WTC11 (cell line): Measurements from ENCODE around the gene AOX1. TPM values are rescaled to one million over a fixed set of nuclear protein-coding genes. Genes with fewer than 3 reads are reported as not detected.
"Not testable (repeated sequence)": the region's sequence is repeated elsewhere in the genome, so short reads cannot be mapped to it uniquely, and the experiment has no call there.

Experiments used
- ATAC-seq: fragments of 200-7000 bp; cut with Tn5 transposase; 2 replicates; pipeline ENCODE4 v1.10.0; 2021; ENCODE audit warnings: mild to moderate bottlenecking, moderate library complexity
- CTCF ChIA-PET: fragments of 300-600 bp; sonication (Branson Sonifier 250); formaldehyde crosslinking; loops from one replicate; lab custom pipeline; 2021; ENCODE audit warnings: antibody characterized with exemption; lab: Charles Lee
- POLR2A ChIA-PET: fragments of 350-600 bp; sonication (Branson Sonifier 250); formaldehyde crosslinking; loops from one replicate; lab custom pipeline; 2021; ENCODE audit warnings: antibody characterized with exemption; lab: Charles Lee
- DNase-seq: peaks from one replicate; pipeline ENCODE4 v3.0.0; 2021; ENCODE audit warnings: low spot score
- H3K27ac Mint-ChIP-seq: 2 replicates; pipeline ENCODE4 v1.8.0; 2021; ENCODE audit warnings: mixed read lengths
- H3K27me3 Mint-ChIP-seq: 2 replicates; pipeline ENCODE4 v1.8.0; 2021; ENCODE audit warnings: low read depth, mild to moderate bottlenecking, moderate library complexity, mixed read lengths
- H3K36me3 Mint-ChIP-seq: 2 replicates; pipeline ENCODE4 v1.8.0; 2021; ENCODE audit warnings: mixed read lengths
- H3K4me1 Mint-ChIP-seq: 2 replicates; pipeline ENCODE4 v1.8.0; 2022; ENCODE audit warnings: mixed read lengths
- H3K4me3 Mint-ChIP-seq: 2 replicates; pipeline ENCODE4 v1.8.0; 2021; ENCODE audit warnings: mild to moderate bottlenecking, moderate library complexity, mixed read lengths
- H3K9me3 Mint-ChIP-seq: 2 replicates; pipeline ENCODE4 v1.8.0; 2021; ENCODE audit warnings: mixed read lengths
- GABPB1 ChIP-seq: sonication (generic); formaldehyde crosslinking; IDR thresholded peaks from 2 replicates; pipeline ENCODE4 v1.8.1; 2023; ENCODE audit warnings: mild to moderate bottlenecking, missing genetic modification reagents
- JUN ChIP-seq: sonication (generic); formaldehyde crosslinking; IDR thresholded peaks from 2 replicates; pipeline ENCODE4 v1.8.0; 2023; ENCODE audit warnings: mild to moderate bottlenecking, missing genetic modification reagents
- NFYB ChIP-seq: sonication (generic); formaldehyde crosslinking; conservative IDR thresholded peaks from 2 replicates; pipeline ENCODE4 v1.8.0; 2022; ENCODE audit warnings: low read depth, missing genetic modification reagents
- NR3C1 ChIP-seq: sonication (generic); formaldehyde crosslinking; conservative IDR thresholded peaks from 2 replicates; pipeline ENCODE4 v1.8.1; 2023; ENCODE audit warnings: low read depth, mild to moderate bottlenecking, missing genetic modification reagents
- OVOL2 ChIP-seq: fragments of 250-450 bp; sonication (Bioruptor Pico); IDR thresholded peaks from 2 replicates; pipeline ENCODE4 v1.9.0; 2021; ENCODE audit warnings: mild to moderate bottlenecking, borderline replicate concordance
- RORB ChIP-seq: fragments of 250-450 bp; sonication (Bioruptor Pico); IDR thresholded peaks from 2 replicates; pipeline ENCODE4 v1.9.0; 2021; ENCODE audit warnings: mild to moderate bottlenecking
- SMAD4 ChIP-seq: sonication (generic); formaldehyde crosslinking; IDR thresholded peaks from 2 replicates; pipeline ENCODE4 v1.8.0; 2022; ENCODE audit warnings: mild to moderate bottlenecking, missing genetic modification reagents
- SOX15 ChIP-seq: fragments of 250-450 bp; sonication (Bioruptor Pico); IDR thresholded peaks from 2 replicates; pipeline ENCODE4 v1.9.0; 2021; ENCODE audit warnings: mild to moderate bottlenecking
- TP53 ChIP-seq: sonication (generic); formaldehyde crosslinking; IDR thresholded peaks from 2 replicates; pipeline ENCODE4 v1.8.1; 2023; ENCODE audit warnings: mild to moderate bottlenecking, missing genetic modification reagents
- ZNF138 ChIP-seq: sonication (generic); formaldehyde crosslinking; conservative IDR thresholded peaks from 2 replicates; pipeline ENCODE4 v1.8.1; 2022; ENCODE audit warnings: mild to moderate bottlenecking, moderate library complexity, missing genetic modification reagents
- ZNF317 ChIP-seq: sonication (generic); formaldehyde crosslinking; IDR thresholded peaks from 2 replicates; pipeline ENCODE4 v1.8.1; 2023; ENCODE audit warnings: low read depth, mild to moderate bottlenecking, moderate library complexity, missing genetic modification reagents, borderline replicate concordance
- ZNF423 ChIP-seq: fragments of 250-450 bp; sonication (Bioruptor Pico); IDR thresholded peaks from 2 replicates; pipeline ENCODE4 v2.1.2; 2022; ENCODE audit warnings: mild to moderate bottlenecking, moderate library complexity
- total RNA-seq: library from RNA; stranded (reverse); gene quantifications from 3 replicates; pipeline ENCODE4 v1.2.3, GENCODE V29; 2021
- TF ChIP-seq, protein P1 (sequence below): sonication (generic); formaldehyde crosslinking; IDR thresholded peaks from 2 replicates; pipeline ENCODE4 v1.8.1; 2023; ENCODE audit warnings: mild to moderate bottlenecking, missing genetic modification reagents, borderline replicate concordance
- TF ChIP-seq, protein P2 (sequence below): sonication (generic); formaldehyde crosslinking; IDR thresholded peaks from 2 replicates; pipeline ENCODE4 v1.8.1; 2023; ENCODE audit warnings: mild to moderate bottlenecking, missing genetic modification reagents, moderate library complexity
- TF ChIP-seq, protein P3 (sequence below): sonication (generic); formaldehyde crosslinking; IDR thresholded peaks from 2 replicates; pipeline ENCODE4 v1.8.0; 2023; ENCODE audit warnings: mild to moderate bottlenecking, missing genetic modification reagents
- TF ChIP-seq, protein P4 (sequence below): sonication (generic); formaldehyde crosslinking; IDR thresholded peaks from 2 replicates; pipeline ENCODE4 v1.8.0; 2023; ENCODE audit warnings: missing genetic modification reagents
- TF ChIP-seq, protein P5 (sequence below): sonication (generic); formaldehyde crosslinking; IDR thresholded peaks from 2 replicates; pipeline ENCODE4 v1.8.0; 2022; ENCODE audit warnings: mild to moderate bottlenecking, missing genetic modification reagents
- TF ChIP-seq, protein P6 (sequence below): sonication (generic); formaldehyde crosslinking; IDR thresholded peaks from 2 replicates; pipeline ENCODE4 v1.8.1; 2022; ENCODE audit warnings: low read depth, mild to moderate bottlenecking, moderate library complexity, missing genetic modification reagents, borderline replicate concordance
- TF ChIP-seq, protein P7 (sequence below): fragments of 250-450 bp; sonication (Bioruptor Pico); IDR thresholded peaks from 2 replicates; pipeline ENCODE4 v1.9.0; 2021; ENCODE audit warnings: moderate library complexity, mild to moderate bottlenecking, inconsistent platforms, borderline replicate concordance
- TF ChIP-seq, protein P8 (sequence below): sonication (generic); formaldehyde crosslinking; IDR thresholded peaks from 2 replicates; pipeline ENCODE4 v1.8.1; 2023; ENCODE audit warnings: mild to moderate bottlenecking, missing genetic modification reagents, moderate library complexity

The AOX1 gene
- total RNA-seq, 1 experiment from 2014 or later: 4.8 TPM

DNA sequence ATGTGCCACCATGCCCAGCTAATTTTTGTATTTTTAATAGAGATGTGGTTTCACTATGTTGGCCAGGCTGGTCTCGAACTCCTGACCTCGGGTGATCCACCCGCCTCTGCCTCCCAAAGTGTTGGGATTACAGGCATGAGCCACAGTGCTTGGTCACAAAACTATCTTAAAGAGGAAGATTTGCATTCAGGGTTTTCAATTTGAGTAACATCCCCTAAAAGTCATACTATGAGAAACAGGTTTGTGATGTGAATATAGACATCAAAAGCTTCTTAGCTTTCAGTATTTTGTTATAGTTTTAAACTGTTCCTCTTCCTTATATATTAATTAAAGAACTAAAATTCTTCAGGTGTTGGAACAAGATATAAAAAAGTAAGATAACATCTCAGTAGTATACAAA, 24.4 kb downstream of the AOX1 start:
- CTCF ChIA-PET: interaction anchor here (1.0 kb wide), 1 partner anchor 125 kb away, joined by 3 read pairs; no protein-coding TSS in a partner anchor
- H3K27me3 Mint-ChIP-seq, H3K4me3 Mint-ChIP-seq, H3K27ac Mint-ChIP-seq, H3K4me1 Mint-ChIP-seq, POLR2A ChIA-PET, ATAC-seq, H3K36me3 Mint-ChIP-seq, DNase-seq: not testable (repeated sequence)
- peaks cover 19% of the 10 kb centered on the region for H3K9me3 Mint-ChIP-seq

DNA sequence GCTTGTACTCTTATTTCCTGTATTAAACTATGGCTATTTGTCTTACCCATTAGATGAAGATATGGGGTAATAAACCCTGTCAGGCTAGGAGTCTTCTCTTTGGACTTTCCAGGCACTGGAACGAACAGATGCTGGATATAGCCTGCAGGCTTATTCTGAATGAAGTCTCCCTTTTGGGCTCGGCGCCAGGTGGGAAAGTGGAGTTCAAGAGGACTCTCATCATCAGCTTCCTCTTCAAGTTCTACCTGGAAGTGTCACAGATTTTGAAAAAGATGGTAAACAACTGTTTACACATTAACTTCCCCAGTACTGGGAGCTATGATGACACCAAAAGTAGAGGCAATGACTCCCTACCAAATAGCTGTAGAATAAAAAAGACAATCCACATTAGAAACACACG, 27.9 kb downstream of the AOX1 start:
- DNase-seq: no peak
- ATAC-seq: no peak
- H3K36me3 Mint-ChIP-seq: no peaks in the 10 kb centered on the region
- no peaks in the 10 kb centered on the region for H3K4me1 Mint-ChIP-seq
- no peak overlapping the region for H3K27ac Mint-ChIP-seq
- no peaks in the 10 kb centered on the region for H3K9me3 Mint-ChIP-seq
- no peak overlapping the region for H3K4me3 Mint-ChIP-seq
- TF ChIP-seq SMAD4 (CRISPR knock-in tag) (no peak), OVOL2 (no peak), ZNF423 (CRISPR knock-in tag) (no peak), ZNF317 (CRISPR knock-in tag) (no peak), SOX15 (CRISPR knock-in tag) (no peak), GABPB1 (CRISPR knock-in tag) (no peak), NFYB (CRISPR knock-in tag) (no peak), TP53 (CRISPR knock-in tag) (no peak), JUN (CRISPR knock-in tag) (no peak), NR3C1 (CRISPR knock-in tag) (no peak), RORB (no peak), ZNF138 (CRISPR knock-in tag) (no peak)
- TF ChIP-seq, protein P1, sequence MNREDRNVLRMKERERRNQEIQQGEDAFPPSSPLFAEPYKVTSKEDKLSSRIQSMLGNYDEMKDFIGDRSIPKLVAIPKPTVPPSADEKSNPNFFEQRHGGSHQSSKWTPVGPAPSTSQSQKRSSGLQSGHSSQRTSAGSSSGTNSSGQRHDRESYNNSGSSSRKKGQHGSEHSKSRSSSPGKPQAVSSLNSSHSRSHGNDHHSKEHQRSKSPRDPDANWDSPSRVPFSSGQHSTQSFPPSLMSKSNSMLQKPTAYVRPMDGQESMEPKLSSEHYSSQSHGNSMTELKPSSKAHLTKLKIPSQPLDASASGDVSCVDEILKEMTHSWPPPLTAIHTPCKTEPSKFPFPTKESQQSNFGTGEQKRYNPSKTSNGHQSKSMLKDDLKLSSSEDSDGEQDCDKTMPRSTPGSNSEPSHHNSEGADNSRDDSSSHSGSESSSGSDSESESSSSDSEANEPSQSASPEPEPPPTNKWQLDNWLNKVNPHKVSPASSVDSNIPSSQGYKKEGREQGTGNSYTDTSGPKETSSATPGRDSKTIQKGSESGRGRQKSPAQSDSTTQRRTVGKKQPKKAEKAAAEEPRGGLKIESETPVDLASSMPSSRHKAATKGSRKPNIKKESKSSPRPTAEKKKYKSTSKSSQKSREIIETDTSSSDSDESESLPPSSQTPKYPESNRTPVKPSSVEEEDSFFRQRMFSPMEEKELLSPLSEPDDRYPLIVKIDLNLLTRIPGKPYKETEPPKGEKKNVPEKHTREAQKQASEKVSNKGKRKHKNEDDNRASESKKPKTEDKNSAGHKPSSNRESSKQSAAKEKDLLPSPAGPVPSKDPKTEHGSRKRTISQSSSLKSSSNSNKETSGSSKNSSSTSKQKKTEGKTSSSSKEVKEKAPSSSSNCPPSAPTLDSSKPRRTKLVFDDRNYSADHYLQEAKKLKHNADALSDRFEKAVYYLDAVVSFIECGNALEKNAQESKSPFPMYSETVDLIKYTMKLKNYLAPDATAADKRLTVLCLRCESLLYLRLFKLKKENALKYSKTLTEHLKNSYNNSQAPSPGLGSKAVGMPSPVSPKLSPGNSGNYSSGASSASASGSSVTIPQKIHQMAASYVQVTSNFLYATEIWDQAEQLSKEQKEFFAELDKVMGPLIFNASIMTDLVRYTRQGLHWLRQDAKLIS (CRISPR knock-in tag): no peak
- TF ChIP-seq, protein P2, sequence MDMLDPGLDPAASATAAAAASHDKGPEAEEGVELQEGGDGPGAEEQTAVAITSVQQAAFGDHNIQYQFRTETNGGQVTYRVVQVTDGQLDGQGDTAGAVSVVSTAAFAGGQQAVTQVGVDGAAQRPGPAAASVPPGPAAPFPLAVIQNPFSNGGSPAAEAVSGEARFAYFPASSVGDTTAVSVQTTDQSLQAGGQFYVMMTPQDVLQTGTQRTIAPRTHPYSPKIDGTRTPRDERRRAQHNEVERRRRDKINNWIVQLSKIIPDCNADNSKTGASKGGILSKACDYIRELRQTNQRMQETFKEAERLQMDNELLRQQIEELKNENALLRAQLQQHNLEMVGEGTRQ: no peak
- TF ChIP-seq, protein P3, sequence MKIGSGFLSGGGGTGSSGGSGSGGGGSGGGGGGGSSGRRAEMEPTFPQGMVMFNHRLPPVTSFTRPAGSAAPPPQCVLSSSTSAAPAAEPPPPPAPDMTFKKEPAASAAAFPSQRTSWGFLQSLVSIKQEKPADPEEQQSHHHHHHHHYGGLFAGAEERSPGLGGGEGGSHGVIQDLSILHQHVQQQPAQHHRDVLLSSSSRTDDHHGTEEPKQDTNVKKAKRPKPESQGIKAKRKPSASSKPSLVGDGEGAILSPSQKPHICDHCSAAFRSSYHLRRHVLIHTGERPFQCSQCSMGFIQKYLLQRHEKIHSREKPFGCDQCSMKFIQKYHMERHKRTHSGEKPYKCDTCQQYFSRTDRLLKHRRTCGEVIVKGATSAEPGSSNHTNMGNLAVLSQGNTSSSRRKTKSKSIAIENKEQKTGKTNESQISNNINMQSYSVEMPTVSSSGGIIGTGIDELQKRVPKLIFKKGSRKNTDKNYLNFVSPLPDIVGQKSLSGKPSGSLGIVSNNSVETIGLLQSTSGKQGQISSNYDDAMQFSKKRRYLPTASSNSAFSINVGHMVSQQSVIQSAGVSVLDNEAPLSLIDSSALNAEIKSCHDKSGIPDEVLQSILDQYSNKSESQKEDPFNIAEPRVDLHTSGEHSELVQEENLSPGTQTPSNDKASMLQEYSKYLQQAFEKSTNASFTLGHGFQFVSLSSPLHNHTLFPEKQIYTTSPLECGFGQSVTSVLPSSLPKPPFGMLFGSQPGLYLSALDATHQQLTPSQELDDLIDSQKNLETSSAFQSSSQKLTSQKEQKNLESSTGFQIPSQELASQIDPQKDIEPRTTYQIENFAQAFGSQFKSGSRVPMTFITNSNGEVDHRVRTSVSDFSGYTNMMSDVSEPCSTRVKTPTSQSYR: no peak
- TF ChIP-seq, protein P4, sequence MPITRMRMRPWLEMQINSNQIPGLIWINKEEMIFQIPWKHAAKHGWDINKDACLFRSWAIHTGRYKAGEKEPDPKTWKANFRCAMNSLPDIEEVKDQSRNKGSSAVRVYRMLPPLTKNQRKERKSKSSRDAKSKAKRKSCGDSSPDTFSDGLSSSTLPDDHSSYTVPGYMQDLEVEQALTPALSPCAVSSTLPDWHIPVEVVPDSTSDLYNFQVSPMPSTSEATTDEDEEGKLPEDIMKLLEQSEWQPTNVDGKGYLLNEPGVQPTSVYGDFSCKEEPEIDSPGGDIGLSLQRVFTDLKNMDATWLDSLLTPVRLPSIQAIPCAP (CRISPR knock-in tag): no peak
- TF ChIP-seq, protein P5, sequence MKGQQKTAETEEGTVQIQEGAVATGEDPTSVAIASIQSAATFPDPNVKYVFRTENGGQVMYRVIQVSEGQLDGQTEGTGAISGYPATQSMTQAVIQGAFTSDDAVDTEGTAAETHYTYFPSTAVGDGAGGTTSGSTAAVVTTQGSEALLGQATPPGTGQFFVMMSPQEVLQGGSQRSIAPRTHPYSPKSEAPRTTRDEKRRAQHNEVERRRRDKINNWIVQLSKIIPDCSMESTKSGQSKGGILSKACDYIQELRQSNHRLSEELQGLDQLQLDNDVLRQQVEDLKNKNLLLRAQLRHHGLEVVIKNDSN (CRISPR knock-in tag): no peak
- TF ChIP-seq, protein P6, sequence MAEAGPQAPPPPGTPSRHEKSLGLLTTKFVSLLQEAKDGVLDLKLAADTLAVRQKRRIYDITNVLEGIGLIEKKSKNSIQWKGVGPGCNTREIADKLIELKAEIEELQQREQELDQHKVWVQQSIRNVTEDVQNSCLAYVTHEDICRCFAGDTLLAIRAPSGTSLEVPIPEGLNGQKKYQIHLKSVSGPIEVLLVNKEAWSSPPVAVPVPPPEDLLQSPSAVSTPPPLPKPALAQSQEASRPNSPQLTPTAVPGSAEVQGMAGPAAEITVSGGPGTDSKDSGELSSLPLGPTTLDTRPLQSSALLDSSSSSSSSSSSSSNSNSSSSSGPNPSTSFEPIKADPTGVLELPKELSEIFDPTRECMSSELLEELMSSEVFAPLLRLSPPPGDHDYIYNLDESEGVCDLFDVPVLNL (CRISPR knock-in tag): no peak
- TF ChIP-seq, protein P7, sequence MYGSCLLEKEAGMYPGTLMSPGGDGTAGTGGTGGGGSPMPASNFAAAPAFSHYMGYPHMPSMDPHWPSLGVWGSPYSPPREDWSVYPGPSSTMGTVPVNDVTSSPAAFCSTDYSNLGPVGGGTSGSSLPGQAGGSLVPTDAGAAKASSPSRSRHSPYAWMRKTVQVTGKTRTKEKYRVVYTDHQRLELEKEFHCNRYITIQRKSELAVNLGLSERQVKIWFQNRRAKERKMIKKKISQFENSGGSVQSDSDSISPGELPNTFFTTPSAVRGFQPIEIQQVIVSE (CRISPR knock-in tag): no peak
- TF ChIP-seq, protein P8, sequence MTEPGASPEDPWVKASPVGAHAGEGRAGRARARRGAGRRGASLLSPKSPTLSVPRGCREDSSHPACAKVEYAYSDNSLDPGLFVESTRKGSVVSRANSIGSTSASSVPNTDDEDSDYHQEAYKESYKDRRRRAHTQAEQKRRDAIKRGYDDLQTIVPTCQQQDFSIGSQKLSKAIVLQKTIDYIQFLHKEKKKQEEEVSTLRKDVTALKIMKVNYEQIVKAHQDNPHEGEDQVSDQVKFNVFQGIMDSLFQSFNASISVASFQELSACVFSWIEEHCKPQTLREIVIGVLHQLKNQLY (CRISPR knock-in tag): no peak
- no peaks in the 10 kb centered on the region for H3K27me3 Mint-ChIP-seq
- CTCF ChIA-PET: interaction anchor here (1.3 kb wide), 1 partner anchor 28 kb away, joined by 4 read pairs; the partner anchor contains the start of gene AOX1
- POLR2A ChIA-PET: interaction anchor here (0.6 kb wide), 1 partner anchor 372 kb away, joined by 3 read pairs; no protein-coding TSS in a partner anchor
